ENCODE results near the gene CYTH1.

The CYTH1 gene

GRCh38 chr17:78742901-78743300, 39.2 kb downstream of the CYTH1 start:
- DNase-seq (ENCODE audit: low spot score) (no peak), ATAC-seq (ENCODE audit: low read depth) (no peak)
- Histone ChIP-seq H3K9me3 (ENCODE audit: severe bottlenecking) (no peaks in the 10 kb centered on the region), H3K27ac (ENCODE audit: poor library complexity, severe bottlenecking) (no peak overlapping the region), H3K4me1 (ENCODE audit: insufficient read depth, poor library complexity, severe bottlenecking) (peaks cover 15% of the 10 kb centered on the region), H3K4me3 (ENCODE audit: severe bottlenecking) (no peak overlapping the region), H3K36me3 (ENCODE audit: low read depth) (no peaks in the 10 kb centered on the region; the same call in 1 of the 2 replicates), H3K27me3 (ENCODE audit: insufficient read depth, poor library complexity, severe bottlenecking) (no peaks in the 10 kb centered on the region)
- TF ChIP-seq CTCF (IDR thresholded peaks at IDR 0.05; ENCODE audit: poor library complexity, severe bottlenecking), result no peak

- DNase-seq (ENCODE audit: low spot score) (no peak), ATAC-seq (ENCODE audit: low read depth) (no peak)
- no peak overlapping the region for H3K4me3 ChIP-seq (ENCODE audit: severe bottlenecking)
- H3K36me3 ChIP-seq (ENCODE audit: low read depth), result no peaks in the 10 kb centered on the region; the same call in 1 of the 2 replicates
- H3K4me1 ChIP-seq (ENCODE audit: insufficient read depth, poor library complexity, severe bottlenecking), result peaks cover 20% of the 10 kb centered on the region
- no peak overlapping the region for H3K27ac ChIP-seq (ENCODE audit: poor library complexity, severe bottlenecking)
- H3K9me3 ChIP-seq (ENCODE audit: severe bottlenecking), result no peaks in the 10 kb centered on the region
- no peaks in the 10 kb centered on the region for H3K27me3 ChIP-seq (ENCODE audit: insufficient read depth, poor library complexity, severe bottlenecking)
- no peak for TF ChIP-seq CTCF (IDR thresholded peaks at IDR 0.05; ENCODE audit: poor library complexity, severe bottlenecking)
Measured at GRCh38 chr17:78741644-78742284, 40.3 kb downstream of the CYTH1 start.

- ATAC-seq (ENCODE audit: low read depth) (no peak), DNase-seq (ENCODE audit: low spot score) (no peak)
- no peaks in the 10 kb centered on the region for H3K27me3 ChIP-seq (ENCODE audit: insufficient read depth, poor library complexity, severe bottlenecking)
- H3K27ac ChIP-seq (ENCODE audit: poor library complexity, severe bottlenecking), result no peak overlapping the region
- TF ChIP-seq CTCF (IDR thresholded peaks at IDR 0.05; ENCODE audit: poor library complexity, severe bottlenecking), result no peak
- no peaks in the 10 kb centered on the region for H3K36me3 ChIP-seq (ENCODE audit: low read depth)
- H3K9me3 ChIP-seq (ENCODE audit: severe bottlenecking), result no peaks in the 10 kb centered on the region
- no peak overlapping the region for H3K4me3 ChIP-seq (ENCODE audit: severe bottlenecking)
- peaks cover 26% of the 10 kb centered on the region for H3K4me1 ChIP-seq (ENCODE audit: insufficient read depth, poor library complexity, severe bottlenecking)
Measured at GRCh38 chr17:78739331-78739931, 42.6 kb downstream of the CYTH1 start.

- H3K27me3 ChIP-seq (ENCODE audit: insufficient read depth, poor library complexity, severe bottlenecking), result no peaks in the 10 kb centered on the region
- H3K36me3 ChIP-seq (ENCODE audit: low read depth), result no peaks in the 10 kb centered on the region
- DNase-seq (ENCODE audit: low spot score) (no peak), ATAC-seq (ENCODE audit: low read depth) (no peak)
- H3K4me1 ChIP-seq (ENCODE audit: insufficient read depth, poor library complexity, severe bottlenecking), result peaks cover 29% of the 10 kb centered on the region
- no peaks in the 10 kb centered on the region for H3K9me3 ChIP-seq (ENCODE audit: severe bottlenecking)
- TF ChIP-seq CTCF (IDR thresholded peaks at IDR 0.05; ENCODE audit: poor library complexity, severe bottlenecking), result no peak
- H3K4me3 ChIP-seq (ENCODE audit: severe bottlenecking), result no peak overlapping the region
- H3K27ac ChIP-seq (ENCODE audit: poor library complexity, severe bottlenecking), result no peak overlapping the region
Measured at GRCh38 chr17:78738698-78739097, 43.4 kb downstream of the CYTH1 start.

GRCh38 chr17:78738278-78738677, 43.8 kb downstream of the CYTH1 start:
- H3K27me3 ChIP-seq (ENCODE audit: insufficient read depth, poor library complexity, severe bottlenecking), result no peaks in the 10 kb centered on the region
- H3K9me3 ChIP-seq (ENCODE audit: severe bottlenecking), result no peaks in the 10 kb centered on the region
- DNase-seq (ENCODE audit: low spot score), result no peak
- ATAC-seq (ENCODE audit: low read depth), result no peak
- H3K4me3 ChIP-seq (ENCODE audit: severe bottlenecking), result no peak overlapping the region
- no peaks in the 10 kb centered on the region for H3K36me3 ChIP-seq (ENCODE audit: low read depth)
- H3K27ac ChIP-seq (ENCODE audit: poor library complexity, severe bottlenecking), result no peak overlapping the region
- H3K4me1 ChIP-seq (ENCODE audit: insufficient read depth, poor library complexity, severe bottlenecking), result peaks cover 33% of the 10 kb centered on the region
- TF ChIP-seq CTCF (IDR thresholded peaks at IDR 0.05; ENCODE audit: poor library complexity, severe bottlenecking), result no peak

Measured in RWPE2 (cell line).